NCI-H460 (cell line): ENCODE measurements around the gene TCTN1. TPM values are rescaled to one million over a fixed set of nuclear protein-coding genes. Genes with fewer than 3 reads are reported as not detected.
A peak's percentile ranks its signal among the peaks of the same experiment; 100 is the strongest.

Experiments
- DNase-seq: peaks from one replicate; pipeline ENCODE4 v3.0.0-alpha.2; 2016; ENCODE audit warnings: low read depth; ENCODE audit errors: extremely low read depth
- total RNA-seq: library from RNA; depleted of rRNA; stranded (reverse); fragments of >200 nt; shearing (Covaris generic); gene quantifications from 2 replicates; pipeline ENCODE4 v1.2.3, GENCODE V29; 2014

TCTN1 gene
- total RNA-seq, 1 experiment from 2014 or later: 42.6 TPM

- DNase-seq: no peak
These were observed 62.2 kb downstream of the TCTN1 start for GRCh38 chr12:110676171-110676570.

GRCh38 chr12:110677206-110677911 lies 63.4 kb downstream of the TCTN1 start:
- no peak for DNase-seq

DNA sequence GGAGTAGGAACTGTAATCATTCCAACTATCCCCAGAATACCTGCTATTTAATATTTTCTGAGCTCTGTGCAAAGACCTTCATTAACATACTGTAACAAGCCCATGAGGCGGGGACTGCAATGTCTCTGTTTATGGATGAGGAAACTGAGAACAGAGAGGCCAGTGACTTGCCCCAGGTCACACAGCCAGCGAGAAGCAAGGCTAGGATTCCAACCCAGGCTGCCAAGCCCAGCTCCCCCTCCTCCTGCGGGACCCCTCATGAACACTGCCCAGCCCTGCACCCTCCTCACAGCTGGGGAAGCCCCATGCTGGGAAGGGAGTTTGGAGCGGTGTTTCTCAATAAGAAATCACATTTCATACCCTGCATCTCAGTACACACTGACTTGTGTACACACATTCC lies 64.1 kb downstream of the TCTN1 start:
- DNase-seq: no peak

DNA sequence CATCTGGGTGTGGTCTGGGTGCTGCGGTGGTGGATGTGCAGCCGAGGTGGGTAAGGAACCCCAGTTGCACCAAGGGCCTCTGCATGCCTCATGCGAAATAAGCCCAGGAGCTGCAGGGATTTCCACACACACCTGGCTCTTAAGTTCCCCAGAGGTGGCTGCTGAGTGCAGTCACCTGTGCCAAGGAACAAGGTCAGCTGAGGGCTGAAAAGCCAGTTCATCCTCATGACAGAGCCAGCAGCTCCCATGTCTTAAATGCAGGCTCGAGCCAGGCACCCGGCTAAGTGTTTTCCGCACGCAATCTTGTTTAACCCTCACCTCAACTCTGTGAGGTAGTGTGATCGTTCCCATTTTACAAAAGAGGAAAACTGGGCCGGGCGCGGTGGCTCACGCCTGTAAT lies 65.3 kb downstream of the TCTN1 start:
- DNase-seq: no peak

DNA sequence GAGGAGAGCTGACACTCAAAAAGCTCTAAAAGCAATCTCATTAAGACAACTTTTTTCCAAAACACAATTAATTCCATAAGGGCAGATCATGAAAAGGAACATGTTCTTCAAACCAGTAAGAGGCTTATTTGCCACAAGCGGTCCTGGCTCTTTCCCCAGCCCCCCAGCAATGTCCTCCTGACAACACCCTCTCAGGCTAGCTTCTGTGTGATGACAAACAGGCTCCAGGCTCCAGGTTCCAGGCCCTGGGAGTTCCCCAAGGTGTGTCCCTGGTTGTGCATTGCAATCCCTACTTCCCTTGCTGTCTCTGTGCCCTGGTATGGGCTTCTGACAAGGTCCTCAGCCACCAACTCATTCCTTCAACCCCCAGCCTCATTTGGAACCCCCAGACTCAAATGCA lies 66.1 kb downstream of the TCTN1 start:
- DNase-seq: no peak

DNA sequence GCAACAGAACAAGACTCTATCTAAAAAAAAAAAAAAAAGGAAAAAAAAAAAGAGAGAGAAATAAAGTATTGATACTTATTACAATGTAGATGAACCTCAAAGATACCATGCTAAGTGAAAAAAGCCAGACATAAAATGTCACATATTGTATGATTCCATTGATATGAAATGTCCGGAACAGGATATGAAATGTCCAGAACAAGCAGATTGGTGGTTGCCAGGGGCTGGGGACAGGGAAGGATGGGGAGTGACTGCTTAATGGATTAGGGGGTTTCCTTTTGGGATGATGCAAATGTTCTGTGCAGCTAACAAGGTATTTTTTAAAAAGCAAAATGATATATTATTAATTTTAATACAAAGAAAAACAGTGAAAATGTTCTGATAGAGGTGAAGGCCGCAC lies 70.0 kb downstream of the TCTN1 start:
- DNase-seq: no peak

DNA sequence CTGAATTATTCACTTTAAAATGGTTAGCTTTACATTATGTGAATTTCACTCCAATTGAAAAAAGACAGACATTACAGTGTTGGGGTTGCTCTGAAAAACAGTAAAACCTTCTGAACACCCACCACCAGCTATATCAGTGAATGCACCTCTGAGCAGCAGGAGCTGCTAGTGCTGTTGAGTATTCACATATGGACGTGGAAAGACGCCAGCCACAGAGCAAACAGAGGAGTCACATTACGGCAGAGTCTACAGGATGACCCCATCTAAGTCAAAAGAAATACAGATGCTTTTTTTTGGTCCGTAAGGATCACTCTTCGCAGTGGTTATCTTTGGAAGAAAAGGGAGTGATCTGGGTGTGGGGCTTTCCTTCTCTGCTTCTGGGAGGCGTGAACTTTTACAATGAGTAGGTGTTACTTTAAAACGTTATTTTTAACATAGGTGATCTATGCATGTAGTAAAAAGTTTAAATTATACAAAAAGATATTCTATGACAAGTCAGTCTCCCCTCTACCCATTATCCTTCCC lies 70.4 kb downstream of the TCTN1 start:
- no peak for DNase-seq

DNA sequence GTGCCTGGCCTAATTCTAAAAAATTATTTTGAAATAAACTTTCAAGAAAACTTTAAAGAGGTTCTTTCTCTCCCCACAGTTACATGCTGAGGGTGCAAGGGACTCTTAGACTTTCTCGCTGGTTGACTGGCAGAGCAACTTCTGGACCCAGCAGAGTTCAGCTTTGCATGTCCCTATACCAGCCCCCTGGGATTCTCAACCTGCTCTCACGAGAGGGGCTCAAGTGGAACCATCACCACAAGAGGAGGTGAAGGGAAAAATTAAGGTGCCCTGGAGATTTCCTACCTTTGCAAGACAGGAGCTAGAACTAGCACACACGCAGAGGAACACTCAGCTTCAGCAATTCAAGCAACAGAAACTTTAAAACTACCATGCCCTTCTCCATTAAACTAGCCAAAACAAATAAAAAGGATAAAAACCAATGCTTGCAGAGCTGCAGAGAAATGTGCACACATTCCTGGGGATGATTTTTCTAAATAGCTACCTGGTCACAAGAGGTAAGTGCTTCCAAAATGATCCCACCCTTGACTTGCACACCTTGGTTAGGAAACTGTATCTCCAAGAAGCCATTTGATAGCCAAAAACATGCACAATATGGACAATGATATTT lies 72.5 kb downstream of the TCTN1 start:
- DNase-seq: no peak

DNA sequence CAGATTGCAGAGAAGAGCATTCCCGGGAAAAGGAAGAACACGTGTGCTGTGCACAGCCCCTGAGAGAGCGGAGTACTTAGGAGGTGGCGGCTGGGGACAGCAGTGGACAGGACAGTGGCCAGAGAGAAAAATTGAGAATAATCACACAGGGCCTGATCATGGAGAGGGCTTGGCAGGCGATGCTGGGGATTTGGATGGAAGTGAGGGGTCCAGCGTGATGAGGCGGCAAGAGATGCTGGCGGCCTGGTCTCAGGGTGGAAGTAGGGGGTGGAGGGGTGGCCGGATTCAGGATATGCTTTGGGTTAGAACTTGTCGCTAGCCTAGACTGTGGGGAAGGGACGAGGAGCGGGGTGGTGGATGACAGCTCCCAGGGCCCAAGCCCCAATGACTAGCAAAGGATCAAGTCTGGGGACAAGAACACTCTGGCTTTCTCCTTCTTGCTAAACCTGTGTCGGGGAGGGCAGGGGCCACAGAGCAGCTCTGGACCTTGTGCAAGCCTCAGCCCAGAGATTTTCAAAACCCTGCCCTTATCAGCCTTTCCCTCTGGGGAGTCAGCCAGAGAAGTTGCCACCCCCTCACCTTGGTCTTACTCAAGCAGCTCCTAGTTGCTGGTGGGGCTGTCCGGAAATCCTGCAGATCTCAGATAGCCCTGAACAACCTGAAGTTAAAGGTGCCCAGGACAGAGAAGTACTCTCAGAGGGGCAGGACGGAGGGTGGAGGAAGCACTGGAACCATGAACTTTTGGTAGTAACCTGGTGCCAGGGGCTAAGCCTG lies 73.7 kb downstream of the TCTN1 start:
- DNase-seq: no peak

GRCh38 chr12:110688446-110689280 lies 74.7 kb downstream of the TCTN1 start, which contains the start of gene HVCN1:
TSS of gene HVCN1 (minus strand) at chr12:110689115. CDS start at chr12:110683245, 5,870 bp downstream.
- no peak for DNase-seq

DNA sequence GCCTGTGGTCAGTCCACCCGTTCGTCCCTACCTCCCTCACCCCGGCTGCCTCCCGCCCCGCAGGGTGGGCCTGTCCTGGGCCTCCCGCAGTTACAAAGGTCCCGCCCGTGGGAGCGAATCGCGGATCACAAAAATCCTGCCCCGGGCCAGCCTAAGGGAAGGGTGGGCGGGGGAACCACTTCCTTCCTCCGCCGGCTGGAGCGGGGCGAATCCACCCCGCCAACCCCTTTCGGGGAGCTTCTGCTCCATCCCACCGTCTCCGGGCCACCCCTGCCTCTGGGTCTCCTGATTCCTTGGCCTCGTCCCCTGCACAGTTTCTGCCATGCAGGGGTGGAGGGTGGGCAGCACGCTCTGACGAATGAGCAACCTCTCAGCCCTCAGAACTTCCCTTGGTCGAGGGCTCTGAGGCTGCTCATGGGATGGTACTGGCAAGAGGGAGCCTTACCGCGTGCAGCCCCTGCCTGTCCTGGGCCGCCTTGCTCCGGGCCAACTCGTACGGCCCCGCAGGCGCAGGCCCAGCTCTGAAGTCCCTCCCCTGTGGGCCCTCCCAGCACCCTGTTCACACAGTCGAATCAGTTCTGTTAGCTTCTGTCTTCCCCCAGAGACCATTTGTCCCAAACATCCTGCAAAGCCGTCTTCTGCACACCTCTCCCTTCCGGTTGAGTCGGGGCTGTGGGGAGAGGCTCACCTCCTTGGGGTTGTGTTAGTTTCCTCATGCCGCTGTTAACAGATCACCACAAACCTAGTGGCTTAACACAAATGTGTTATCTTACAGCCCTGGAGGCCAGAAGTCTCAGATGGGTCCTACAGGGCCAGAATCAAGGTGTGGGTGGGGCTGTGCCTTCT lies 75.6 kb downstream of the TCTN1 start:
- DNase-seq: peak; percentile 66

GRCh38 chr12:110690127-110690430 lies 76.2 kb downstream of the TCTN1 start:
- DNase-seq: no peak

DNA sequence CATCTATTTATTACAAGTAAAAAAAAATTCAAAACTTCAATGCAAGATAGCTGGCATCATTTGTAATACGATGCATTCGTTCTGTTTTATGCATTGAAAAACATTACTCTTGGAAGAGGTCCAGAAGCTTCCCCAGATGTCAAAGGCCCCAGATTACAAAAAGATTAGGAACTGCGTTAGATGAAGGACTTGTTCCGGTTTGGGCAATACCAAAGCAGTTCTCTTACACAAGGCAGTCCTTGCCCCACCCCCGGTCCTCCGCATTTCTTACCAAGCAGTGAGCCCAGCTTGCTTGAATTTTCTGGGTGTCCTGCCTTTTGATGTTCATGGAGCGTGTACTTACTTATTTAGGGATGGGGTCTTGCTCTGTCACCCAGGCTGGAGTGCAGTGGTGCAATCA lies 79.8 kb downstream of the TCTN1 start:
- DNase-seq: peak; percentile 67

GRCh38 chr12:110694330-110694901 lies 80.5 kb downstream of the TCTN1 start:
- DNase-seq: peak; percentile 59

GRCh38 chr12:110696283-110696682 lies 82.4 kb downstream of the TCTN1 start:
- DNase-seq: no peak

DNA sequence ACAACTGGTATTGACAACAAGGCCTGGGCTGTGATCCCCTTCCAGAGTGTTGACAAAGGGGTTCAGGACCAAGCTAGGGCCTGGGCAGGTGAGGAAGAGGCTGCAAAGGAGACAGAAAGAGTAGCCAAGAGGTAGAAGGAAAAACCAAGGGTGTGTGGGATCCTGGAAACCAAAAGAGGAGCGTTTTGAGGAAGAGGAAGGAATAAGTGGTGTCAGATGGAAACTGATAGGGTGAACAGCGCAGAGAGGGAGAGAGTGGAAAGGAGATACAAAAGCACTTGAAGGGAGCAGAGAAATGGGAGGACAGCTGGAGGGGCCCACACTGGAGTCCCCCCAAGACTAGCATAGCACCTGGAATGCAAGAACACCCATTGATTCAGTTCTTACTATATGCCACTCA lies 83.3 kb downstream of the TCTN1 start:
- DNase-seq: no peak

- peak; percentile 89 for DNase-seq
These were observed 84.4 kb downstream of the TCTN1 start for GRCh38 chr12:110698171-110698902.
